GM19452 (cell line): ENCODE results near the gene MTOR.
"Not testable (repeated sequence)": the region's sequence is repeated elsewhere in the genome, so short reads cannot be mapped to it uniquely, and the experiment has no call there.

Source experiments
- ATAC-seq: cut with Tn5 transposase; IDR thresholded peaks from one replicate; pipeline ENCODE4 v1.9.1; 2021; ENCODE audit not compliant: unreplicated experiment

Gene MTOR

DNA sequence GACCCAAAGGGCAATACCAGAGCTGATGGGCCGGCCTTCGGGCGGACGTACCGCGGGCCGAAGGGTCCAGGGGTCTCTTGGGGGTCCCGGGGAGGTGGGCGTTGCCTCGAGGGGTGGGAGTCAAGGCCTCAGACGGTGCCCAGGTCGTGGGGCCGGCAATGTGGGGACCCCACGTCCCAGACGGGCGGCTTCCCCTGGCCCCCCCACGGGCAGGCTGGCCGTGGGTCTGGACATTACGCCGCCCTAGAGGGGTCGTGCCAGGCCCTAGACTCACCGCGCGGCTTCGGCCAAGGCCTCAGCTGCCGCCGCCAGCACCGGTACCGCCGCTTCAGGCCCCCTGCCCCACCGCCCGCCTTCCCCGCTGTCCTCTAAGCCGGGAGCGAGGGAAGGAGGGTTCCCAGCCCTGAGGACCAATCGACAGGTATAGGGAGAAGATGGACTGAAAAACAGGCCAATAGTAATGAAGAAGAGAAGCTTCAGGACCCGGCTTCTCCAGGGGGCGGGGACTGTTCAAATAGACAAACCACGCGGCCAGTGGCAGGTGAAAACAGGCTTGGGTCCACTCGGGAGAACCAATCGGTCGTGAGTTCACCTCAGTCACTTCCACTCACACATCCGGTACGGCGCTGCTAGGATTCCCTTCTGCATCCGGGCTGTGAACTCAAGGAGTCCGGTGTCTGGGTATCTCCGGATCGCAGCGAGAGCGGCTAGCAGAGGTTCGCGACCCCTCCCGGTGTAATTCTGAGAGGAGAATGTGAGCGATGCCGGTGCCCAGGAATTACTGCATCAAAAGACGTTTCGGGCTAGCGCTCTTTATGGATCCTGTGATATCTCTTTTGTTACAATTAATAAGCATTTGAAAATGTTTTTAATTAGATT is at the start of gene MTOR:
Gene MTOR, minus strand, starts transcription at position 381 of the 879 bp plus-strand sequence. CDS start 3,142 bp downstream, outside the sequence.
- ATAC-seq, result peak; percentile 98

DNA sequence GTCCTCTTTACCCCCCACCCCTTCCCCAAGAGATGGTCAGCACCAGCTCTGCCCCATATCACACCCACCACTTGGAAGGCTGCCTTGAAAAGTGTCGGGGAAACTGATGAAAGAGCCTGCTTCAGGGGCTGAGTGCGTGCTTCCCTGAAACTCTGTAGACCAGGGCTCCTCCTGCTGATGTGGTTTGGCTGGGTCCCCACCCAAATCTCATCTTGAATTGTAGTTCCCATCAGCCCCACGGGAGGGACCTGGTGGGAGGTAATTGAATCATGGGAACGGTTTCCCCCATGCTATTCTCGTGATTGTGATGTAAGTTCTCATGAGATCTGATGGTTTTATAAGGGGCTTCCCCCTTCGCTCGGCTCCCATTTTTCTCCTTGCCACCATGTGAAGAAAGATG is 47.0 kb upstream of the MTOR start:
- no peak for ATAC-seq

DNA sequence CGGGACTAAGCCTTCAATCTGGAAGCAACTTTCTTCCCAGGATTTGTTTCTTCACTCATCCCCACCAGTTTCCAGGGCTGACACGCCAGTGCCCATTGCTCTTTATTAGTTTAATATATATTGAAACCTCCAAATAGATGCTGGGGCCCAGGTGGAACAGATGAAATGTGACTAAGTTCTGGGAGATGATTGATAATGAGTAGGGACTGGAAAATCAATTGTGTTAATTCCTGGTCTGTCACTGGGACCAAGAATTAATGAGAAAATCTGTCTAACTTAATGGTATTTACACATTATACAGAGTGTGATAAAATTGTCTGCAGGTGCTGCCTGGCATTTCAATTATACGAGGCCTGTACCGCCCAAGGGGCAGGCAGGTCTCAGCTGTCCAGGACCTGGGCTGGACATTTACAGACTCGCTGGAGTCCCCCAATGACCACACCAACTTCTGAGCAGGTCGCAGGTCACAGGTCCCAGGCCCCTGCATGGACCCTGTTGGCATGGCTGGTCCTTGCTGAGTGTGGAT is 46.4 kb upstream of the MTOR start:
- no peak for ATAC-seq

DNA sequence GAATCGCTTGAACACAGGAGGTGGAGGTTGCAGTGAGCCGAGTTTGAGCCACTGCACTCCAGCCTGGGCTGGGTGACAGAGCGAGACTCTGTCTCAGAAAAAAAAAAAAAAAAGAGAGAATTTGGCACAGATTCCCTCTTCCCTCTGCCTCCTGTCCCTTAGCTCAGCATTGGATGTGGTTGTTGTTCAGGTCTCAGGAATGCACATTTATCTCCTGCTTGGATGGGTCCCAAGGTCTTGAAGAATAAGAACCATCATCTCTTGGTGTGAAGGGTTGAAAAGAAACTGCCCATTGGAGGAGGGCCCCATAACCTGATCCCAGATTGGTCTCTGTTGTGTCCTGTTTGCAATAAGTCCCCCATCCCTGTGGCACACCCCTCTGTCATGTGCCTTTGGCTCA is 45.5 kb upstream of the MTOR start:
- ATAC-seq, result no peak

DNA sequence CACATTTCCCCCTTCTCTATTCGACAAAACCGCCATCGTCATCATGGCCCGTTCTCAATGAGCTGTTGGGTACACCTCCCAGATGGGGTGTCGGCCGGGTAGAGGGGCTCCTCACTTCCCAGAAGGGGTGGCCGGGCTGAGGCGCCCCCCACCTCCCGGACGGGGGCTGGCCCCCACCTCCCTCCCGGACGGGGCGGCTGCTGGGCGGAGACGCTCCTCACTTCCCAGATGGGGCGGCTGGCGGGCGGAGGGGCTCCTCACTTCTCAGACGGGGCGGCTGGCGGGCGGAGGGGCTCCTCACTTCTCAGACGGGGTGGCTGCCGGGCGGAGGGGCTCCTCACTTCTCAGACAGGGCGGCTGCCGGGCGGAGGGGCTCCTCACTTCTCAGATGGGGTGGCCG is 43.2 kb upstream of the MTOR start:
- ATAC-seq, result not testable (repeated sequence)

DNA sequence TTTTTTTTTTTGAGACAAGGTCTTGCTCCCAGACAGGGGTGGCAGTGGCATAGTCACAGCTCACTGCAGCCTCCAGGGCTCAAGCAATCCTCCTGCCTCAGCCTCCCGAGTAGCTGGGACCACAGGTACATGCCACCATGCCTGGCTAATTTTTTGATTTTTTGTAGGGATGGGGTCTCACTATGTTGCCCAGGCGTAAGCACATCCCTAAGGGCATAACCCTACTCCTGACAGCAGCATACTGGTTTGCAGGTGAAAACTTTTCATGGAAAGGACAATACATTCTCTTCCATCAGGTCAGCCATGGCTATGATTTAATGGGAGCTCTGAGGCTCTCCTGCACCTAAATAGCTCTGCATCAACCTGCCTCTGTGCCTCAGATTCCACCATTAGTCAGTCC is 40.0 kb upstream of the MTOR start:
- ATAC-seq, result no peak

DNA sequence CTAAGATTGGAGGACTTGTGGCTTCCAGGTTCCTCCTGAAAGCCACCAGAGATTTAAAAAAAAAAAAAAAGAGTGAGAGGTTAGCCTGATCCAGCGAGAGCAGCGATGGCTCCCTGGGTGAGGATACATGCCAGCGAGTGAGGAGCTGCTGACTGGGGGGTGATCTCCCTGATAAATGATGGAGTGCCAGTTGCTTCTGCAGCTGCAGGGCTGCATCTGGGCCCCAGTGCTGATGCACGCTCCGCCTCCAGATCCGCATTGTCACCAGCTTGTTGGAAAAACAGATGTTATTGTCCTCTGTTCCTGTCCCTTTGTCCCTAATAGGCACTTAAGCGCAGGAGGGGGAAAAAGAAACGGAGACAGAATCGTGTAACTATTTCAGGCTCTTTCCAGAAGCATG is 39.2 kb upstream of the MTOR start:
- no peak for ATAC-seq

DNA sequence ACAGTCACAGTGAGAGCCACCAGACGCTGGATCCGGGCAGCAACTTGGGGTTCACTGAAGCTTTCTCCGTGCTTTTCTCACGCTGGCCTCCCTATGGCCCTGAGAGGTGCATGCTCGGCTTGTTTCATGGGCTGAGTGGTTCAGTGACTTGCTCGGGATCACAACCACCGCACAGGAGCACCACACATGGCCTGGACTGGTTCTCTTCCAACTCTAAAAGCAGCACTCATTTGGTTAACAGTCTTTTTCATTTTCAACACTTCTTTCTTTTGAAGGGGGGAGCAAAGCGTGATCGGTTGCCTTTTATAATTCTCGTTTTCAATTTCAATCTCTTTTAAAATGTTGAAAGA is 36.8 kb upstream of the MTOR start:
- no peak for ATAC-seq

DNA sequence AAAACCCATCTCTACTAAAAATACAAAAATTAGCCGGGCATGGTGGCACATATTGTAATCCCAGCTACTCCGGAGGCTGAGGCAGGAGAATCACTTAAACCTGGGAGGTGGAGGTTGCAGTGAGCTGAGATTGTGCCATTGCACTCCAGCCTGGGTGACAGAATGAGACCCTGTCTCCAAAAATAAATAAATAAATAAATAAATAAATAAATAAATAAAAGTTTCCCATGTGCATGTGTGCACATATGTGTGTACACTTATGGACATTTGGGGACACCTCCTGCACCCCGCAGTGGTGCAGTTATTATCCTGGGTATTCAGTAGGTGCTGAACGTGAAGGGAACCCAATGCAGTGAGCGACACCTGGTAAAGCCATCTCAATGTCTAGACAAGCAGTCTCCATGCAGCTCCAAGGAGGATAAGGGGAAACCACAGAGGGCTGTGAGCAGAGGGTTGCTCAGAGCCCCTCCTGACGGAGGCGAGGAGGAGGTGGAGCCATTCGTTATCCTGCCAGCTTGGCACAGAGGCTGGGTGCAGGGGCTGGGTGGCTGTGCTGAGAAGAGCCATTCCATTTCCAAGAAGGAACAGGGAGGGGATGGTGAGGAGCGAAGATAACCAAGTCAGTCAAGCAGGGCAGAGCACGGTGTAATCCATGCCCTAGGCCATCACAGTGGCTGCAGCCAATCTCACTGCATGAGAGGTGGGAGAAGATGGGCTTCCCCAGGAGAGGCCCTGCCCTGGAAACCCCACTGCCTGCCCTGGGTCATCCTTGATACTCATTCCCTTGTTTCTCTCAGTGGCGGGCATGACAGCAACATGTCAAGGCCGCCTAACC is 36.3 kb upstream of the MTOR start:
- no peak for ATAC-seq

DNA sequence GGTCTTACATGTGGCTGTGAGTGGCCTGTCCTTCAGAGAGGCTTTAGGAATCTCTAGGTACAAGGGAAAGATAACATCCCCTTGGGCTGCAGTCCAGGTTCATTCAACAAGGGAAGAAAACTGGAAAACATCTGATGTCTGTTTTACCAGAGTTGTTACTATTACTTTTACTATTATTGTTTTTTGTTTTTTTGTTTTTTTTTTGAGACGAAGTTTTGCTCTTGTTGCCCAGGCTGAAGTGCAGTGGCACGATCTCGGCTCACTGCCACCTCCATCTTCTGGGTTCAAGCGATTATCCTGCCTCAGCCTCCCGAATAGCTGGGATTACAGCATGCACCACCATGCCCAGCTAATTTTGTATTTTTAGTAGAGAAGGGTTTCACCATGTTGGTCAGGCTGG is 35.4 kb upstream of the MTOR start:
- ATAC-seq, result not testable (repeated sequence)

DNA sequence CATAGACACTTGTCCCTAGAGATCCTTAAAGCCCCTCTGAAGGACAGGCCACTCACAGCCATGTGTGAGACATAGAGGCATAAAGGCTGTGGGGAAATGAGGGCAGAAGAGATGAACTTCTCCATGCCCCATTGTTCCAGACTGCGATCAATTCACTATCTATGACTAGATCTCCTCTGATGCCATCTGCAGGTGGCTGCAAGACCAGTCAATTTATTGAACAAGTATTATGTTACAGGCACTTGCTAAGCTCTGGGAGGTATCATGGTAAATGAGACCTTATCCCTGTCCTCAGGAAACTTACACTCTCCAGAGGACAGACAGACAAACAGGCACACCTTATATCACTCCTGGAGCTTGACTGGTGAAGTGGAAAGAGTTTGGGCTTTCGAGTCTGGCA is 33.6 kb upstream of the MTOR start:
- ATAC-seq, result no peak

DNA sequence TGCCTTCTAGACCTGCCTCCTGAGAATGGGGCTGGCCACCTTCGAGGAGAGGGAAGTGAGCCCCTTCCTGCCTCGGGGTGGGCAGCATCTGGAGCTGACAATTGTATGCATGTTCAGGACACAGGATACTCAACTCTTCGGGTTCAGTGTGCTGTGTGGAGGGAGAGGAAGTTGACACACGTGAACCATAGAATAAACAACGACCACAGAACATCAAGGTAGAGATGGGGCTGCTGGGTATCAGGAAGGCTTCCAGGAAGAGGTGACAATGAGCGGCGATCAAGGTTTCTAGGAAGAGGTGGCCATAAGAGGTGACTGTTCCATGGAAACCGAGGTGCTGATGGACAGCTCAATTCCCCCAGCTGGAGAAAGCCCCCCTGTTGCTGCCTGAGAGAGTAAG is 32.6 kb upstream of the MTOR start:
- ATAC-seq, result no peak

DNA sequence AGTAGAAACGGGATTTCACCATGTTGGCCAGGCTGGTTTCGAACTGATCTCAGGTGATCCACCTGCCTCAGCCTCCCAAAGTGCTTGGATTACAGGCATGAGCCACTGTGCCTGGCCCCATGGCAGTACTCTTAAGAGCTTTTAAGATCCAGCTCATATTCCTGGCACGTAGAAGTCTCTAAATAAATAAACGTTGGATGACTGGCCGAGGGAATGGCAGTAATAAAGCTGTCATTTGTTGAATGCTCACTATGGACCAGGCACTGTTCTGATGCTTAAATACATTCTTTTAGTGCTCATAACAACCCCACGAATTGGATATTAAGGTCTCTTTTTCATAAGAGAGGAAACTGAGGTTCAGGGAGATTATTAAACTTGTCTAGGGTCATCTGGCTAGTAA is 31.5 kb upstream of the MTOR start:
- no peak for ATAC-seq

DNA sequence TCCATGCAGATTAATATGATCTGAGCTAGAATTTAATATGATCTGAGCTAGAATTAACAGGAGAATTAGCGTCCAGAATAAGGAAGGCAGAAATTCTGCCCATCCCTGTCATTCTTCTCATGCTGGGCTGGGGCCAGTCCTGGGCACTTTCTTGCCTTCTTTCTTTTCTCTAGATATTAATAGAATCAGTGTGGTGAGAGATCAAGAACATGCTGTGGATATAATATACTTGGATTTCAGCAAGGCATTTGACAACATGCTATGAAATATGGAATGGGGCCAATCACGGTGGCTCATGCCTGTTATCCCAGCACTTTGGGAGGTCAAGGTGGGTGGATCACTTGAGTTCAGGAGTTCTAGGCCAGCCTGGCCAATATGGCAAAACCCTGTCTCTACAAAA is 28.7 kb upstream of the MTOR start:
- ATAC-seq, result no peak

DNA sequence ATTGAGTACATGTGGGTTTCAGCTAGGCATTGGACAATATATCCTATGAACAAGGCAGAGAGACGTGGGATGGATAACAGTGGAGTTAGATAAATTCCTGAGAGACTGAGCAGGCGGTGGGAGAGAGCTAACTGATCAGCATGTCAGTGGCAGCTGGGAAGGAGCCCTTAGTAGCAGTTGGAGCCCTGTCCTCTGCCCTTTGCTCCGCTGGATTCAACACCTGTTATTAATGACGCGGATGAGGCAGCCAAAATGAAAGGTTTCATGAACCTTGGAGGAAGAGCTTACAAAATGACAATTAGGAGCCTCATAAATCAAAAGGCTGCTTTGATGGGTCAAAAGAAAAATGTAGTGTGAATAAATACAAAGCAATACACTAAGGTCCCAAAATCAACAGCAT is 26.7 kb upstream of the MTOR start:
- ATAC-seq, result no peak

DNA sequence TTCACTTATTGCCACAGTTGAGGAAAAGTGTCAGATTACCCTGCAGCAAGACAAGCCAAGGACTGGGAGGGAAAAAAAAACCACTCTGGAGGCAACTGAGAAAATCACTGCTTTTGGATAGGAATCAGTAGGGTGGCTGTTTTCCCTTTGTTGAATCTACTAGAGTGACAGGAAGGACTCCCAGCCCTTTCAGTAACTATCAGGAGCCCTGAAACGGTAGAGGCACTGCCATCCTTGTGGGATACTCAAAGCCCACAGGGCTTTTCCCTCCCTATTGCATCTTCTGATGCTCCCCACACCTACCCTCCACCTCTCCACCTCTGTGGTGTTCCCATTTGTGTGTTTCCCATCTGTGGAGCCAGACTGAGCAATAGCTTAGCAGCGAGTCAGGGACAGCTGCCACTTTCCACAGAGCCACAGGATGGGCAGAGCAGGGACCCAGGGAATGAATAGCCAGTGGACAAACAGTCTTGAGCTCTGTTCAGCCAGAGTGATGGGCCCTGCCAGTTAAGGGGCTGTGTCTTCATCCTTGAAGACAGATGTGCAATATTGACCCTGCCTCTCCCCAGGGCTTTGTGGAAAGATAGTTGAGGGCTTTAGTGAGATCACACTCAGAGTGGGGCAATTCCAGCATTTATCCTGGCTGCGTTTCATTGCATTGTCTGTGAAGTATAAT is 24.5 kb upstream of the MTOR start:
- no peak for ATAC-seq

DNA sequence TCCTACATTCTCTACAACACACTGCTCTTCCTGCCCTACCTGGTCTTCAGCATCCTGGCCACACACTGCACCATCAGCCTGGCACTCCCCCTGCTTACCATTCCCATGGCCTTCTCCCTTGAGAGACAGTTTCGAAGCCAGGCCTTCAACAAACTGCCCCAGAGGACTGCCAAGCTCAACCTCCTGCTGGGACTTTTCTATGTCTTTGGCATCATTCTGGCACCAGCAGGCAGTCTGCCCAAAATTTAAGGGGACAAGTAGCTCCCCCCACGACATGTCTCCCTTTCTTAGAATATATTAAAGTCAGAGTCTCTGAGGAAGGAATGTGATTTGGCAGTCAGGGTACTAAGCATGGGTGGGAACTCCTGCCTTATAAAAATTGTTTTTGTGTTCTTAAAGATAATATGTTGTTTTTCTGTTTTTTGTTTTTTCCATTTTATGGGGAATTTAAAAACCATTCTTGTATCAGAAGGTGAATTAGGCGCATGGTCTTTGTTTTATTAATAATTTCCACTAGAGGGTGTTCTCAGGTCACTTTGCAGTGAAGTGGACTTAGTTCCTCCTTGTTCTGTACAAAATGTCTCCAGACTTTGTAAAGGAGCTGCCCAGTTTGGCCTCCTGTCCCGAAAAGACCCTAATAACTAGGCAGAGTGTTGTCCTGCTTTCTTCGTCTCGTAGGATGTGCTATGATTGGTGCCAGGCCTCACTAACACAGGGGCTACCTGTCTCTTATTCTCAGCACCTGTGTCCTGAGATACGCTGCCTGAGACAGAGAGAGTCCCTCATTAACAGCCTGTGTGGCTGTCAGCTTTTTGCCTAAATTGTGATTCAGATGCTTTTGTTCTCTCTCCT is 23.8 kb upstream of the MTOR start:
- no peak for ATAC-seq

DNA sequence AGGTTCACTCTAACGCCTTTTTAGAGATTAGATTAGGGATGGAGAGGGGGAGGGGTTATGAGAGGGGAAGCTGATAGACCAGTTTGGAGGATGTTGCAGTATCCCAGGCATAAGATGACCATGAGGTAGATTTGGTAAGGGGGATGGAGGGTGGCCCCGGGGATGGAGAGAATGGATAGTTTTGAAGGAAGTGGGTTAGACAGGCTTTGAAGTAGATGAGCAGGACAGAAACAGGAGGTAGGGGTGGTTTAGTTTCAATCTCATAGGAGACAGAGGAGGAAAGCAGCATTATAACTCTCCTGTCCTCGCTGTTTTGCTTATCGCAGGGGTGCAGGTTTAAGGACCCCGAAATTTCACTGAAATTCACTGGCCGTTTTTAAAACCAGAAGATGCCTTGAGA is 22.4 kb upstream of the MTOR start:
- no peak for ATAC-seq

DNA sequence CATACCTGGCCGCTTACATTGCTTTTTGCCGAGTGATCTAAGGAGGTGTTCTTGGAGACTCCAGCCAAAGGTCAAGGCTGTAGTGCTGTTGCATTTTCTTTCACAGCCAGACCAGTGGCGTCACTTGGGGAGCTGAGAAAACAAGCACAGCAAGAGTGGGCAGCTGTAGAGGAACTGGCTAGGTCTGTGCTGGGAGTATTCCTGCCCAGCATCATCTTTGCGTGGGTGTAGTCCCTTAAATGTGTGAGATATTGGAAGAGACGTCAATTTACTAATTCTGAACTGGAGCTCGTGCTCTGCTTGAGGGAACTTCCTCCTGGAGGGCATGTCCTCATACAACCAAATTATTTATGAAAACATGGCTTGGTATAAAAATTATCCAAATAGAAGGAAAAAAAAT is 20.8 kb upstream of the MTOR start:
- ATAC-seq, result no peak

DNA sequence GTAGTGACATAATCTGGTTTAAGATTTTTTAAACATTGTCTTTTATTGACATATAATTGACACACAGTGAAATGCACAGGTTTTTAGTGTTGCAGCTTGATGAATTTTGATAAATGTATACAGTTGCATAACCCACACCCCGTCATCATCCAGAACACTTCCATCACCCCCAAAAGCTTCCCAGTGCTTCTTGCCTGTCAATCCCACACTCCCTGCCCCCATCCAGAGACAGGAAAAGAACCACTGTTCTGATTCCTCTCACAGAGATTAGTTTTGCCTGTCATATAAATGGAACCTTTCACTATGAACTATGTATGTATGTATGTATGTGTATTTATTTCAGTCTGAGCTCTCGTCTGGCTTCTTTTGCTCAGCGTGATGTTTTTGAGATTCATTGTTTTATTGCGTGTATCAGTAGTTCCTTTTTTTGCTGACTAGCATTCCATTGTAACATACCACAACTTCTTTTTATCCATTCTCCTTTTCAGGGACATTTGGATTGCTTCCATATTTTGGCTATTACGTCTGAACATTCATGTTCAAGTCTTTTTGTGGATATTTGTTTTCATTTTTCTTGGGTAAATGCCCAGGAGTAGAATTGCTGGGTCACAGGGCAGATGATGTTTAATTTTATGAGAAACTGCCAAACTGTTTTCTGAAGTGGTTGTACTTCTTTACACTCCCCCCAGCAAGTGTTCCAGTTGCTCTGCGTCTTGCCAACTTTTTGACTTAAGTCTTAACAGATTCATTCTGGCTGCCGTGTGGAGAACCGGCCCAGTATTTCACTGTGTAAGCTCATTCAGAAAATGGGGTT is 19.4 kb upstream of the MTOR start:
- no peak for ATAC-seq
